Stimulated activated CD4-positive, alpha-beta T cell treated with anti-CD3 and anti-CD28 coated beads, Interleukin-2, amount 100 ng/mL, for 24 hours (primary cell): ENCODE measurements around the gene ART5.
"Not testable (repeated sequence)": the region's sequence is repeated elsewhere in the genome, so short reads cannot be mapped to it uniquely, and the experiment has no call there.

Source experiments
- DNase-seq, 2 donors: peaks; one replicate each; pipeline ENCODE4 v3.0.0-alpha.2; 2020

ART5 gene

GRCh38 chr11:3616721-3617460 lies 24.9 kb downstream of the ART5 start:
- no peak for DNase-seq

GRCh38 chr11:3615998-3616397 lies 25.8 kb downstream of the ART5 start:
- no peak for DNase-seq

- DNase-seq = peak; percentile 62 to 67
Observed at GRCh38 chr11:3614742-3615171, 27.0 kb downstream of the ART5 start.

GRCh38 chr11:3613998-3614741 lies 27.6 kb downstream of the ART5 start:
- DNase-seq = no peak

GRCh38 chr11:3611976-3612678 lies 29.7 kb downstream of the ART5 start:
- DNase-seq = no peak

- DNase-seq = no peak
Observed at GRCh38 chr11:3610846-3611245, 30.9 kb downstream of the ART5 start.

- DNase-seq = peak in 1 of 2 donors; percentile 38
Observed at GRCh38 chr11:3609416-3610265, 32.2 kb downstream of the ART5 start.

- DNase-seq = no peak
Observed at GRCh38 chr11:3605771-3606203, 36.0 kb downstream of the ART5 start.

GRCh38 chr11:3605283-3605662 lies 36.5 kb downstream of the ART5 start:
- DNase-seq = no peak

GRCh38 chr11:3604167-3604566 lies 37.6 kb downstream of the ART5 start:
- DNase-seq = no peak

GRCh38 chr11:3600201-3600600 lies 41.6 kb downstream of the ART5 start:
- DNase-seq = not testable (repeated sequence)

- DNase-seq = not testable (repeated sequence)
Observed at GRCh38 chr11:3597743-3598142, 44.0 kb downstream of the ART5 start.

- DNase-seq = not testable (repeated sequence)
Observed at GRCh38 chr11:3591326-3591725, 50.5 kb downstream of the ART5 start.

GRCh38 chr11:3590193-3590592 lies 51.6 kb downstream of the ART5 start:
- DNase-seq = not testable (repeated sequence)

- not testable (repeated sequence) for DNase-seq
Observed at GRCh38 chr11:3588776-3589175, 53.0 kb downstream of the ART5 start.
